Ascending aorta (tissue), 2 donors: ENCODE data around the gene SART1. TPM values are rescaled to one million over a fixed set of nuclear protein-coding genes. Genes with fewer than 3 reads are reported as not detected.

Experiments
- DNase-seq, 2 donors: peaks; one replicate each; pipeline ENCODE4 v3.0.0-alpha.2; 2019; ENCODE audit warnings: low spot score in 2 of 2
- H3K27ac ChIP-seq, 2 donors: fragments of 200-600 bp; sonication (generic); one replicate each; pipeline ENCODE4 v1.5.1; 2016 to 2017; ENCODE audit warnings: mild to moderate bottlenecking in 1 of 2
- H3K27me3 ChIP-seq: fragments of 200-600 bp; sonication (generic); one replicate; pipeline ENCODE4 v1.5.1; 2017
- H3K36me3 ChIP-seq, 2 donors: fragments of 200-600 bp; sonication (generic); one replicate each; pipeline ENCODE4 v1.5.1; 2016
- H3K4me1 ChIP-seq, 2 donors: fragments of 200-600 bp; sonication (generic); one replicate each; pipeline ENCODE4 v1.5.1; 2016 to 2017; ENCODE audit warnings: mild to moderate bottlenecking in 1 of 2
- H3K4me3 ChIP-seq, 2 donors: fragments of 200-600 bp; sonication (generic); one replicate each; pipeline ENCODE4 v1.5.1; 2016 to 2017; ENCODE audit warnings: mild to moderate bottlenecking in 1 of 2
- H3K9me3 ChIP-seq, 2 donors: fragments of 200-600 bp; sonication (generic); one replicate each; pipeline ENCODE4 v1.5.1; 2016
- intact Hi-C: fragments of 100-400 bp; cut with DNase I; formaldehyde crosslinking; loops from one replicate; pipeline ENCODE4 v1.15.1; 2023
- total RNA-seq: library from RNA; depleted of rRNA; stranded (reverse); fragments of >200 nt; gene quantifications from one replicate; pipeline ENCODE4 v1.1.0, GENCODE V29; 2016
- TF ChIP-seq, protein P1 (sequence below), 3 experiments: fragments of 200-600 bp in 2 of 3; fragments of 450-650 bp in 1 of 3; sonication (generic) in 2 of 3; IDR thresholded peaks; one replicate each; pipeline ENCODE4 v1.5.1; 2016 to 2019; ENCODE audit warnings: antibody characterized with exemption in 3 of 3, mild to moderate bottlenecking in 1 of 3, moderate library complexity in 1 of 3

Gene SART1
- total RNA-seq, 1 donor from 2014 or later: 28.4 TPM

DNA sequence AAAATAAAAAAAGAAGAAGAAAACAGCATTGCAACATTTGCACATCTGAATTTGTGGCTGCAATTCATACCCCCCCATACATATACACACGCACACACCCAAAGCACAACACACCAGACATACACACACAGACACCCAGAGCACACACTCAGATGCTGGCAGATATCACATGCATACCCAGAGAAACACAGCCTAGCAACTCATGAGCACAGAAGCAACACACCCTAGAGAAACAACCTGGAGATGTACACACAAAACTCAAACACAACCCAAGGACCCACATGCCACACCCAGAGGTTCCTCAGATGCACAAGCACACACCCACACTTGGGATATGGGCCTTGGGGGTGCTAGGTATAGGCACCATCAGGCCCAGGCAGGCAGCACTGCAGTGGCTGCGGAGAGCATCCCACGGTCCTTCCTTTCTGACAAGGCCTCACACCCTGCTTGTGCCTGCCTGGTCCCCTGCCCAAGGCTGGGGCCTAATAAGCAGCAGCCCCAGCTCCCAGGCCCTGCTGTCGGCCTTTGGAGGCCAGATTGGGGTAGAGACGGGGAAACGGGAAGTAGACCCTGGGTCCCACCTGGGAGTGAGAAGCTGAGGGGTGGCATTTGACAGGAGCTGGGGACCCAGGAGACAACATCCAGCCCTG is 53.4 kb downstream of the SART1 start:
- H3K4me3 ChIP-seq: no peak overlapping the region
- H3K36me3 ChIP-seq: no peaks in the 10 kb centered on the region
- peaks cover 27 to 58% of the 10 kb centered on the region in 2 donors for H3K4me1 ChIP-seq
- H3K27me3 ChIP-seq: no peaks in the 10 kb centered on the region
- TF ChIP-seq, protein P1, sequence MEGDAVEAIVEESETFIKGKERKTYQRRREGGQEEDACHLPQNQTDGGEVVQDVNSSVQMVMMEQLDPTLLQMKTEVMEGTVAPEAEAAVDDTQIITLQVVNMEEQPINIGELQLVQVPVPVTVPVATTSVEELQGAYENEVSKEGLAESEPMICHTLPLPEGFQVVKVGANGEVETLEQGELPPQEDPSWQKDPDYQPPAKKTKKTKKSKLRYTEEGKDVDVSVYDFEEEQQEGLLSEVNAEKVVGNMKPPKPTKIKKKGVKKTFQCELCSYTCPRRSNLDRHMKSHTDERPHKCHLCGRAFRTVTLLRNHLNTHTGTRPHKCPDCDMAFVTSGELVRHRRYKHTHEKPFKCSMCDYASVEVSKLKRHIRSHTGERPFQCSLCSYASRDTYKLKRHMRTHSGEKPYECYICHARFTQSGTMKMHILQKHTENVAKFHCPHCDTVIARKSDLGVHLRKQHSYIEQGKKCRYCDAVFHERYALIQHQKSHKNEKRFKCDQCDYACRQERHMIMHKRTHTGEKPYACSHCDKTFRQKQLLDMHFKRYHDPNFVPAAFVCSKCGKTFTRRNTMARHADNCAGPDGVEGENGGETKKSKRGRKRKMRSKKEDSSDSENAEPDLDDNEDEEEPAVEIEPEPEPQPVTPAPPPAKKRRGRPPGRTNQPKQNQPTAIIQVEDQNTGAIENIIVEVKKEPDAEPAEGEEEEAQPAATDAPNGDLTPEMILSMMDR (IDR thresholded peaks at IDR 0.05): no peak
- peak overlapping the region; percentile 94 to 95 for H3K27ac ChIP-seq
- H3K9me3 ChIP-seq: no peaks in the 10 kb centered on the region
- DNase-seq: no peak
- intact Hi-C loops: loop anchor here (1.0 kb wide), 1 partner anchor 157 kb away; the partner anchor contains the start of gene CFL1

DNA sequence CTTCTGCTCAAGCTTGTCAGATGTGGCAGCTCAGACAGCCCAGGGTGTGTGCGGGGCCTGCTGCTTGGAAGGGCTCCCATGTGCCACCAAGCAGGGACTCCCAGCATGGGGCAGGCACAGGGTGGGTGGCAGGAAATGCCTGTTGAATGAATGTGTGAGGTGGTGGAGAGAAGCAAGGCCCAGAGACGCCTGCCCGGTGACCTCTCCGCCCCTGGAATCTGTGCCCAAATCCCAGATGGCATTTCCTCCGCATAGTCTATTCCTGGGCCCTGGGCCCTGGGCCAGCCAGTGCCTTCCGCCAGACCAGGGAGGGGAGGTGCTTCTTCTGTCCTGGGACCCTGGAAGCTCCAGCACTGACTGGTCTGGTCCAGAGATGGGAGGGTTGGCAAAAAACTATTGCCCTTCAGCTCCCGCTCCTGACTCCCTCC is 53.9 kb downstream of the SART1 start:
- Histone ChIP-seq H3K36me3 (no peaks in the 10 kb centered on the region), H3K27me3 (no peaks in the 10 kb centered on the region), H3K4me3 (peak overlapping the region in 1 of 2 donors; percentile 40), H3K27ac (peak overlapping the region; percentile 94 to 95), H3K9me3 (no peaks in the 10 kb centered on the region), H3K4me1 (peaks cover 27 to 58% of the 10 kb centered on the region in 2 donors)
- TF ChIP-seq, protein P1 (IDR thresholded peaks at IDR 0.05): no peak
- intact Hi-C loops: loop anchor here (1.0 kb wide), 1 partner anchor 157 kb away; the partner anchor contains the start of gene CFL1
- DNase-seq: peak; percentile 72 to 96

DNA sequence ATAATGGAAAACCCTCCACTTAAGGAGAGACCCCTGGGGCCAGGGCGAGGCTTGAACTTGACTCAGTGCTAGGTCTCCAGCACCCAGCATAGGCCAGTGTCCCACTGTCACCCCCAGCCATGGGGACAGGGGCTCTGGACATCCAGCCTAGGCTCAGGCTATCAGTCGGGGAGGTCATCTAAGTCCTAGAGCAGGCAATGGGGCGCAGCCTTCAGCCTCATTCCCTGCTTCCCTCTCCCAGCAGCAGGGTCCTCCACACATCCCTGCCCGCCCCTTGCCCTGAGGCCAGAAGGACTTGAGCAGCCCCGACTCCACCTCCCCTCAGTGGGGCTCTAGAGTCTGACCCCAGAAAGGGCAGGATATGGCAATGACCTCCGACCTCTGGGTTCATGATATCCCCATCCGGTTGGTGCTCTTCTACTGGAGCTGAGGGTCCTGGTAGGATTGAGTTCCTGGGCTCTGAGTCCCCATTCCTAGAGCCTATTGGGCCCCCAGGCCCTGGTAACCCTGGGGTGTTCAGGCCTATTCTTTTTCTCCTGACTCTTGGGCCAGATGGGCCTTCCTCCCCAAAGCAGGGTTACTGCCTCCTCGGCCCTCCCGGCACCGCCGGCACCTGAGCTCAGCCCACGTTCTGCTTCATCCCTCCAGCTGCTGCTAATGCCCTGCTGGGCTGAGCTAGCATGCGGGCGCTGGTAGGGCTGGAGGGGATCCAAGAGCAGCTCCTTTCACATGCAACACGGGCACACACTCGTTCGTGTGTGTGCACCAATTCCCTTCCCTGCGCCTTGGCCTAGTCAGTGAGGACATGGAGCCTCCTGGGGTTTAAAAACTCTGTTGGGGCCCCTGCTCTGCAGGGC is 54.6 kb downstream of the SART1 start:
- DNase-seq: no peak
- TF ChIP-seq, protein P1 (IDR thresholded peaks at IDR 0.05): no peak
- Histone ChIP-seq H3K4me1 (peaks cover 33 to 61% of the 10 kb centered on the region in 2 donors), H3K27me3 (no peaks in the 10 kb centered on the region), H3K27ac (peak overlapping the region; percentile 94 to 95), H3K9me3 (no peaks in the 10 kb centered on the region), H3K36me3 (no peaks in the 10 kb centered on the region), H3K4me3 (peak overlapping the region in 1 of 2 donors; percentile 40)
- intact Hi-C loops: loop anchor here (1.0 kb wide), 1 partner anchor 158 kb away; the partner anchor contains the start of gene CFL1

DNA sequence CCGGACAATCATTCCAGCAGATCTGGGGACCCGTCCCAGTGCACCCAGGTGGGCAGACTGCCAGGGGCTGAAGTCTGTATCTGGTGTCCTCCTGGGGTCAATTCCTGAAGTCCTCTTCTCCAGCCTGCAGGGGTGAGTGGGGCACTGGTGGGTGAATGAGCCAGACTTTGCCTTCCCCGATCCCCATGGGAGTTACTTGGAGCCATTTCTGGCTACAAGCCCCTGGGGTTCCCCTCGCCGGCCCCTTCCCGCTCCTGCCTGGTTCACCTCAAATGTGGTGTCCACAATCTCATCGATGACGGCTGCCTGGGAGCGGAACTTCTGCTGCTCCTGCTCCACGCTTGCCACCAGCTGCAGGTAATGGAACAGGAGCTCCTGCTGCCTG is 55.3 kb downstream of the SART1 start:
- no peaks in the 10 kb centered on the region for H3K27me3 ChIP-seq
- no peaks in the 10 kb centered on the region for H3K36me3 ChIP-seq
- H3K9me3 ChIP-seq: no peaks in the 10 kb centered on the region
- peak overlapping the region in 1 of 2 donors; percentile 40 for H3K4me3 ChIP-seq
- intact Hi-C loops: no loop called here
- peak overlapping the region; percentile 94 to 95 for H3K27ac ChIP-seq
- peaks cover 32 to 61% of the 10 kb centered on the region in 2 donors for H3K4me1 ChIP-seq
- TF ChIP-seq, protein P1 (IDR thresholded peaks at IDR 0.05): no peak
- DNase-seq: no peak

DNA sequence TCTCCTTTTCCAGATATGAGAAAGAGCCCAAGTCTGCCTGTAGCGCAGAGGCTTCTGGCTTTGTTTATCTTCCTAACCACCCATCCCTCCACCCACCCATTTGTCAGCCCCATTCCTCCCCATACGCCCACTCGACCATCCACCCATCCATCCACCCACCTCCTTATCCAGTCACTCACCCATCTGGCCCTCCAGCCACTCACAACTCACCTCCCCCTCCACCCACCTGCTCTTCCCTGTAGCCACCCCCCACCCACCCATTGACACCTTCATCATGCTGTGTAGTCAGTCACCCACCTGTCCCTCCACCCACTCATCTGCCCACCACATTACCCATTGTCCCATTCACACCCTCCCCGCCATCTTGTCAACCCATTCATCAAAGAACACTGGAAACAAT is 55.8 kb downstream of the SART1 start:
- Histone ChIP-seq H3K9me3 (no peaks in the 10 kb centered on the region), H3K4me3 (peak overlapping the region in 1 of 2 donors; percentile 40), H3K27ac (peak overlapping the region; percentile 94 to 95), H3K4me1 (peaks cover 32 to 61% of the 10 kb centered on the region in 2 donors), H3K27me3 (no peaks in the 10 kb centered on the region), H3K36me3 (no peaks in the 10 kb centered on the region)
- intact Hi-C loops: no loop called here
- TF ChIP-seq, protein P1 (IDR thresholded peaks at IDR 0.05): no peak
- no peak for DNase-seq
